GM12874 (cell line): Measurements from ENCODE around the gene ZNF536.

ENCODE experiments used
- TF ChIP-seq, protein P1 (sequence below): IDR thresholded peaks from 2 replicates; pipeline ENCODE4 v1.5.1; 2011; ENCODE audit warnings: low read depth, mild to moderate bottlenecking, control low read depth, low read length, moderate library complexity; ENCODE audit not compliant: insufficient read depth

Gene ZNF536

DNA sequence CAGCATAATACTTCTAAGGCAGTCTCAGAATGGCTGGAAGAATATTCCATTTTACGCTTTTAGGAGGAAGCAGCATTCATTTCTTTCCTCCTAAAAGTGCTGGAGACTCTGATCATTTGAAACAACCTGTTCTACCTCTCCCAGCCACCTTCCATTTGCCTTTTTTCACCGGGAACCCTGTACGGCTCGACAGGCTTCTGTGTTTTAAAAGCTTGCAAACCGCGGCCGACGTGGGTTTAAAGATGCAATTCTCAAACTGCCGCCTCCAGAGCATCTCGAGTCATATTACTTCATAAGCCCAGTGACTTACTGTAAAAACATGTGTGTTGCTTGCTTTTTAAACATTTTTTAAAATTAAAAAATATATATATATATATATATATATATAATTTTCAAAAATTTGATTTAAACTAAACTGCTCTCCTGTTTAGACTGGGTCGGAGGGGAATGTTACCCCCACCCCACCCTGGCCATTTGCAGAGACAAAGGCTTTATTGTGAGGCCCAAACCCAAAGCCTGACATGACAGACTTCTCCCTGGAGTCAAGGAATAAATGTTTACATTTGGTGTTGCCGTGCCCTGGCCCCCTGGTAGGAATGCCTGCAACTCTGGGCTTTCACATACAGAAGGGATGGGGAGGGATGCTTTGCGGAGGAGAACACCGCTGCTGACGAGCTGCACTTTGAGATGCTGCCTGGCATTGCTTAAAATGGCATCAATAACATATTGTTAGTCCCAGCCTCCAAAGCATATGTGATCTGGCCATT is 30.4 kb downstream of the ZNF536 start:
- TF ChIP-seq, protein P1, sequence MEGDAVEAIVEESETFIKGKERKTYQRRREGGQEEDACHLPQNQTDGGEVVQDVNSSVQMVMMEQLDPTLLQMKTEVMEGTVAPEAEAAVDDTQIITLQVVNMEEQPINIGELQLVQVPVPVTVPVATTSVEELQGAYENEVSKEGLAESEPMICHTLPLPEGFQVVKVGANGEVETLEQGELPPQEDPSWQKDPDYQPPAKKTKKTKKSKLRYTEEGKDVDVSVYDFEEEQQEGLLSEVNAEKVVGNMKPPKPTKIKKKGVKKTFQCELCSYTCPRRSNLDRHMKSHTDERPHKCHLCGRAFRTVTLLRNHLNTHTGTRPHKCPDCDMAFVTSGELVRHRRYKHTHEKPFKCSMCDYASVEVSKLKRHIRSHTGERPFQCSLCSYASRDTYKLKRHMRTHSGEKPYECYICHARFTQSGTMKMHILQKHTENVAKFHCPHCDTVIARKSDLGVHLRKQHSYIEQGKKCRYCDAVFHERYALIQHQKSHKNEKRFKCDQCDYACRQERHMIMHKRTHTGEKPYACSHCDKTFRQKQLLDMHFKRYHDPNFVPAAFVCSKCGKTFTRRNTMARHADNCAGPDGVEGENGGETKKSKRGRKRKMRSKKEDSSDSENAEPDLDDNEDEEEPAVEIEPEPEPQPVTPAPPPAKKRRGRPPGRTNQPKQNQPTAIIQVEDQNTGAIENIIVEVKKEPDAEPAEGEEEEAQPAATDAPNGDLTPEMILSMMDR: no peak

DNA sequence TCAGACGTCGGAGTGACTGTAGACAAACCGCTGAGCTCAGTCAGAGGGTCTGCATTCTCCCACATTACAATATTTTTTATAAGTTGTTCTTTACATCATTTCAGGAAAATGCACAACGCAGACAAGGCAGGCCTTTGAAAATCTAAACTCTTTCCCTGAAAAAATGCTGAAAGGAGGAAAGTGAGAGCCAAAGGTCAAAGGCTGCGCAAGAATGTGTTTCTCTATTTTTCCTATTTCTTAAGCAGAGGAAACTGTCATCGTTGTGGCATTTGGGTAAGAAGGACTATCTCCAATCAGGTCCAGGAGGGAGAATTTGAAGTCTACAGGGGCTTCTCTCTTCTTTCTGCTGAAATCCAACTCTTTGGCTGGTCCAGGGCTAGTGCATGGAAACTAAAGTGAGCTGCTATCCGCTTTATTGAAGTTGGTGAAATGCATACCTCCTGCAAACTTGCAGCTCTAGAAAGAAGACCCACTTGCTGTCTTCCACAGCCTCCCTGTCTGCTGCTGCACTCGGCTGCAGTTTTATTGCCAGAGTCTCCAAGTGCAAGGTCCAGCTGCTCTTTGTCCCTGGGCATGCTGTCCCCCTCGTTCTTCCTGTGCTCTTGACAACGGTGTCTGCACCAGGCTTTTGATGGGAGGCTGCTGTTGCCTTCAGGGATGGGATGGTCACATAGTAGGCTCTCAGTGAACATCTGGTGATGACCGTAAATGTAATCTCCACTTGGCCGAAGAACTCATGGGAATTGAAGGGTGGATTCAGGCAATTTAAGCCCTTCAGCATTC is 31.2 kb downstream of the ZNF536 start:
- TF ChIP-seq, protein P1: no peak

DNA sequence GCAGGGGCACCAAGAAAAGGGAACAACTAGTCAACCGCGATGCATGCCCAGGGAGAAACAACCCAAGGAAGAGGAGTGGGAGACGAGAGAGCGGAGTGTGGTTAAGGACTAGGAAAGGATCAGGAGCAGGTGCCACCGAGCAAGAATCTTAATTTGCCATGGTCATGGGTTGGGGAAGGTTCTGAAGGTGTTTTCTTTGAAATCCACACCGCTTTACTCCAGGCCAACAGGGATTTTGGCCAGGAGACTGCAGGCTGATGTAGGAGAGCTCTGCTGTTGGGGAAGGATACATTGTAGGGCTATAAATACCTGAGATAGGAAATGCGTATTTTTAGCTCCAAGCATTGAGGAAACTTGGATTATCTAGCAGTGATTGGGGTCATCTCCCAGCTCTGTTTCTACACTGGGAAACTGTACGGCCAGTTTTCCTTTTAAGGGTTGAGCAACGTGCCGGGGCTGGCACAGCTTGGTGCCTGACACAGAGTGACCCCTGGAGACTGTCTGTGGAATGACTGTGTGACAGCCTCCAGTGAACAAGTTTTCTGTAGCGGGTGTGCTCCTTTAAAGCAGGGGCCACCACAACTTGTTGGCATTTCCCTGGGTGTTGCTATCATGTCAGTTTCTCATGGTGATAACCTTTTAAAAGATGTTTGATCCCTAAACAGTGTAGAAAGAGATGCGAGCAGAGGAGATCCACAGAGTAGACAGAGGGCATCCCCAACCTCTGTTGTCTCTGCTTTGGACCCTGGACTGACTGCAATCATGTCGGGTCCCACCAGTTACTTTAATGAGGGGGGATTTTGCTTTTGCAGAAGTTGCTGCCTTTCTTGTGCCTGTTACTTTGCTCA is 34.3 kb downstream of the ZNF536 start:
- TF ChIP-seq, protein P1: peak; percentile 7; the same call in 1 of the 2 replicates

DNA sequence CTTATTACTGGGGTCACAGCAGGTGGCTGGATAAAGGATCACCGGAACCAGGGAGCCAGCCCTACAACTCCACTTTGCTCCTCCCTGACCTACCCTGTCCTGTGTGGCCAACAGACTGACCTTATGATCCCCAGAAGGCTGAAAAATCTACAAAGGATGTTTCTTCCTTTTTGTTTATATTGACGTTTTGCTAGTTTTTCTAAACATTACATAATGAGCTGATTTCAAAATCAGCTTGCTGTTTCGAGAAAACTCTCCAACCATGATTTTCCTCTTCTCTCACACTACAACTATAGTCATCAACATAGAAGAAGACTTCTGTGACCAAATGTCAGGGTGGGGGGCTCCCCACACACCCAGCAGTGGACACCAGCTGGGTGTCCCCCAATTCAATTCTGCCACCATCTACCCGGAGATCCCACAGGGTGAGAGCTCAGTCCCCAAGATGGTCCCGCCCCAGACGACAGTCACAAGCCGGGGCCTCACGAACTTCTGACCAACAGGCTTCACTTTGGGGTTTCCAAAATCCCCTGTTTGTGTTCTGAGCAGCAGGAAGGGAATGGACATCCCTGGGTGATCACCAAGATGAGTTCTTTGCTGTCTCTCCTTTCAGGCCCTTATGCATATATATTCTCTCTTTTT is 35.0 kb downstream of the ZNF536 start:
- TF ChIP-seq, protein P1: no peak

DNA sequence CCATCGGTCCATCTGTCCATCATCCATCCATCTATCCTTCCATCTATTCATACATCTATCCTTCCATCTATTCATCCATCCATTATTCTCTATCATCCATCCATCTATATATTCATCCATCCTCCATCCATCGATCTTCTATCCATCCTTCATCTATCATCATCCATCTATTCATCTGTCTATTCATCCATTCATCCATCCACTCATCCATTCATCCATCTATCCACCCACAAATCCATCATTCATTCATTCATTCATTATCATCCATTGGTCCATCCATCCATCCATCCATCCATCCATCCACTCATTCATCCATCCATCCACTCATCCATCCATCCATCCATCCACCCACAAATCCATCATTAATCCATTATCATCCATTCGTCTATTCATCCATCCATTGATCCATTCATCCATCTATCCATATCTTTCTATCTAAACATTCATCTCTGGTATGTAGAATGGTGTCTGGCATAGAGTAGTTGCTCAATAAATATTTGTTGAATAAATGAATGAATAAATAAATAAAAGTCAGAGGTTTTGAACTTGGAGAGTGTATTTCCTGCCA is 36.6 kb downstream of the ZNF536 start:
- TF ChIP-seq, protein P1: no peak

DNA sequence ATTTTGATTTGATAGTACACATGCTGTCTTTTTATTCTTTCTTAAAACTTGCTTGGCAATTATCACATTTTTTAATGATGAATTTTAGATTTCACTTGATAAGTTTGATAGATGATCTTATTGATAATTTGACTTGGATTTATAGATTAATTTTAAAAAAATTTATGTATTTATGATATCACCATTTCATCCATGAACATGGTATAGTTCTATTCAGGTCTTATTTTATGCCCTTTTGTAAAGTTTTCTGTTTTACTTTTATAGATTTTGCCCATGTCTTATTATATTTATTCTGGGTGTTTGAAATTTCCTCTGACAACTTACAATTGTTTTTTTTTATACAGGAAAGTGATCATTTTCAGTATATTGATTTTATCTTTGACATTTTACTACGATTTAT is 39.5 kb downstream of the ZNF536 start:
- TF ChIP-seq, protein P1: no peak
